Caco-2 (cell line): Measurements from ENCODE around the gene GPR87. TPM values are rescaled to one million over a fixed set of nuclear protein-coding genes. Genes with fewer than 3 reads are reported as not detected.

ENCODE experiments used
- BruUV-seq: library from RNA; stranded (reverse); fragments of 400-500 nt; replicated peaks from 2 replicates; lab custom pipeline; 2021; lab: Mats Ljungman, UMichigan
- CTCF ChIA-PET: fragments of 300-600 bp; sonication (Branson Sonifier 250); formaldehyde crosslinking; loops from one replicate; lab custom pipeline; 2022; ENCODE audit warnings: antibody characterized with exemption; lab: Charles Lee
- POLR2A ChIA-PET: fragments of 300-600 bp; sonication (Branson Sonifier 250); formaldehyde crosslinking; loops from one replicate; lab custom pipeline; 2022; ENCODE audit warnings: antibody characterized with exemption; lab: Charles Lee
- DNase-seq, 2 experiments: peaks; one replicate each; pipeline versions ENCODE4 v3.0.0 to v3.0.0-alpha.2; 2020 to 2022
- H3K27me3 ChIP-seq: replicated peaks from 2 replicates; pipeline ENCODE4 v1.6.0; 2011; ENCODE audit warnings: low read length; ENCODE audit not compliant: control insufficient read depth, insufficient read depth
- H3K36me3 ChIP-seq: 2 replicates; pipeline ENCODE4 v1.5.1; 2011; ENCODE audit warnings: low read length; ENCODE audit not compliant: control insufficient read depth, insufficient read depth
- H3K4me1 ChIP-seq: fragments of 250-450 bp; sonication (Bioruptor Pico); 2 replicates; pipeline ENCODE4 v1.5.1; 2020; ENCODE audit warnings: mild to moderate bottlenecking
- H3K4me3 ChIP-seq: 2 replicates; pipeline ENCODE4 v1.5.1; 2011; ENCODE audit warnings: low read depth, mild to moderate bottlenecking, control low read depth, low read length
- H3K9me3 ChIP-seq: fragments of 250-450 bp; sonication (Bioruptor Pico); 2 replicates; pipeline ENCODE4 v1.5.1; 2020; ENCODE audit warnings: mild to moderate bottlenecking, moderate library complexity
- H3K27ac Mint-ChIP-seq: one replicate; pipeline ENCODE4 v1.8.0; 2022; ENCODE audit warnings: mixed read lengths; ENCODE audit not compliant: unreplicated experiment
- H3K27me3 Mint-ChIP-seq: one replicate; pipeline ENCODE4 v1.8.0; 2022; ENCODE audit warnings: mixed read lengths; ENCODE audit not compliant: insufficient read depth, unreplicated experiment
- H3K36me3 Mint-ChIP-seq: one replicate; pipeline ENCODE4 v1.8.0; 2022; ENCODE audit warnings: mild to moderate bottlenecking, mixed read lengths; ENCODE audit not compliant: insufficient read depth, unreplicated experiment
- H3K4me1 Mint-ChIP-seq: one replicate; pipeline ENCODE4 v1.8.0; 2022; ENCODE audit warnings: low read depth, mixed read lengths; ENCODE audit not compliant: unreplicated experiment
- H3K4me3 Mint-ChIP-seq: one replicate; pipeline ENCODE4 v1.8.0; 2022; ENCODE audit warnings: mild to moderate bottlenecking, moderate library complexity, mixed read lengths; ENCODE audit not compliant: unreplicated experiment
- H3K9me3 Mint-ChIP-seq: one replicate; pipeline ENCODE4 v1.8.0; 2022; ENCODE audit warnings: mixed read lengths; ENCODE audit not compliant: unreplicated experiment
- intact Hi-C: fragments of 100-400 bp; cut with micrococcal nuclease; formaldehyde crosslinking; loops from one replicate; pipeline ENCODE4 v1.10.0; 2022; ENCODE audit not compliant: unreplicated experiment
- total RNA-seq: library from RNA; stranded (reverse); gene quantifications from 2 replicates; pipeline ENCODE4 v1.2.3, GENCODE V29; 2022
- TF ChIP-seq, protein P1 (sequence below), 2 experiments: fragments of 200-600 bp in 1 of 2; IDR thresholded peaks; 1 replicate in 1 of 2; 2 replicates in 1 of 2; pipeline versions ENCODE4 v1.5.1 to v1.8.0; 2011 to 2022; ENCODE audit warnings: antibody characterized with exemption in 1 of 2, control low read depth in 1 of 2, inconsistent platforms in 1 of 2, low read depth in 1 of 2, low read length in 1 of 2, mild to moderate bottlenecking in 1 of 2, moderate library complexity in 1 of 2; ENCODE audit not compliant: insufficient read depth in 1 of 2, severe bottlenecking in 1 of 2, unreplicated experiment in 1 of 2

GPR87 gene
- total RNA-seq, 1 experiment from 2014 or later: 0.18 TPM

DNA sequence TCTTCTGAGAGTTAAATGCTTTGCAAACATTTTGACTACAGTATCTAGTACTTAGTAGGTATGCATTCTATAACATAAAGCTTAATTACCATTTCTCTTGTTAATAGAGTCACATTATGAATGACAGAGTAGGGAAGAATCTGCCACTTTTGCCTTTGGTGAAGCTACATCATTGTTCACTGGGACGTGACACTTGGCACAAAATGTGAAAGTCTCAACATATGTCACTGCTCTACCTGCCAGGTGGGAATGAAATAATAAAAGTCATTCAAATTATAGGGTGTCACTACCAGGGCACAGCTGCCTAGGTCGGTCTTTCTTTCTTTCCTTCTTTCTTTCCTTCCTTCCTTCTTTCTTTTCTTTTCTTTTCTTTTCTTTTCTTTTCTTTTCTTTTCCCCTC, 17.6 kb downstream of the GPR87 start:
- no peak overlapping the region for H3K4me3 Mint-ChIP-seq
- H3K4me1 Mint-ChIP-seq: peaks cover 13% of the 10 kb centered on the region
- no peaks in the 10 kb centered on the region for H3K9me3 Mint-ChIP-seq
- ChIA-PET POLR2A (no interaction called here), CTCF (no interaction called here)
- no TSS peak for BruUV-seq
- TF ChIP-seq, protein P1, sequence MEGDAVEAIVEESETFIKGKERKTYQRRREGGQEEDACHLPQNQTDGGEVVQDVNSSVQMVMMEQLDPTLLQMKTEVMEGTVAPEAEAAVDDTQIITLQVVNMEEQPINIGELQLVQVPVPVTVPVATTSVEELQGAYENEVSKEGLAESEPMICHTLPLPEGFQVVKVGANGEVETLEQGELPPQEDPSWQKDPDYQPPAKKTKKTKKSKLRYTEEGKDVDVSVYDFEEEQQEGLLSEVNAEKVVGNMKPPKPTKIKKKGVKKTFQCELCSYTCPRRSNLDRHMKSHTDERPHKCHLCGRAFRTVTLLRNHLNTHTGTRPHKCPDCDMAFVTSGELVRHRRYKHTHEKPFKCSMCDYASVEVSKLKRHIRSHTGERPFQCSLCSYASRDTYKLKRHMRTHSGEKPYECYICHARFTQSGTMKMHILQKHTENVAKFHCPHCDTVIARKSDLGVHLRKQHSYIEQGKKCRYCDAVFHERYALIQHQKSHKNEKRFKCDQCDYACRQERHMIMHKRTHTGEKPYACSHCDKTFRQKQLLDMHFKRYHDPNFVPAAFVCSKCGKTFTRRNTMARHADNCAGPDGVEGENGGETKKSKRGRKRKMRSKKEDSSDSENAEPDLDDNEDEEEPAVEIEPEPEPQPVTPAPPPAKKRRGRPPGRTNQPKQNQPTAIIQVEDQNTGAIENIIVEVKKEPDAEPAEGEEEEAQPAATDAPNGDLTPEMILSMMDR (IDR thresholded peaks at IDR 0.05; ENCODE audit: insufficient read depth in 1 of 2, low read depth in 1 of 2, low read length in 1 of 2, severe bottlenecking in 1 of 2, unreplicated experiment in 1 of 2): no peak
- H3K36me3 Mint-ChIP-seq: peaks cover 6% of the 10 kb centered on the region
- no peak overlapping the region for H3K4me3 ChIP-seq
- intact Hi-C loops: no loop called here
- no peak for DNase-seq
- H3K27ac Mint-ChIP-seq: no peak overlapping the region
- H3K27me3 ChIP-seq: no peaks in the 10 kb centered on the region
- H3K36me3 ChIP-seq: no peaks in the 10 kb centered on the region
- H3K4me1 ChIP-seq: no peaks in the 10 kb centered on the region
- H3K9me3 ChIP-seq: no peaks in the 10 kb centered on the region
- H3K27me3 Mint-ChIP-seq: no peaks in the 10 kb centered on the region

DNA sequence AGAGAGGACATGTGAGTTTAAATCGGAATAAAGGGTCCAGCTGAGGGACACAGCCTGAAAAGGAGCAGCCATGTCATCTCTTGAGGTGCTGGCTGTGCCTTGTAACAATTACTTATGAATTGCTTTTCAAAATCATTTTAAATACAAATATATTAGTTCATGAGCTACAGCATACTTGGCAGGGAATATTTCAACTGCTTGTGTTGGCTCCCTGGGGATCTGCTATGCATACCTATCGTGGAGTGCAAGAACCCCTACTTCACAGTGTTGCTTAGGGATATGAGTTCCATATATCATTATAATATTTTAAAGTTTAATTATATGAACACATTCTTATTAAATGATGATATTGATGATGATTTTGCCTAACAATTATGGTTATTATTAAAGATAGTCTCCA, 19.2 kb downstream of the GPR87 start:
- Mint-ChIP-seq H3K27me3 (no peaks in the 10 kb centered on the region), H3K4me1 (no peaks in the 10 kb centered on the region), H3K36me3 (no peaks in the 10 kb centered on the region), H3K4me3 (no peak overlapping the region), H3K9me3 (no peaks in the 10 kb centered on the region), H3K27ac (no peak overlapping the region)
- CTCF ChIA-PET: no interaction called here
- H3K4me1 ChIP-seq: peaks cover 5% of the 10 kb centered on the region; the same call in 1 of the 2 replicates
- no peak overlapping the region for H3K4me3 ChIP-seq
- DNase-seq: no peak
- POLR2A ChIA-PET: no interaction called here
- TF ChIP-seq, protein P1 (IDR thresholded peaks at IDR 0.05; ENCODE audit: insufficient read depth in 1 of 2, low read depth in 1 of 2, low read length in 1 of 2, severe bottlenecking in 1 of 2, unreplicated experiment in 1 of 2): no peak
- intact Hi-C loops: no loop called here
- no TSS peak for BruUV-seq
- H3K36me3 ChIP-seq: no peaks in the 10 kb centered on the region
- H3K9me3 ChIP-seq: no peaks in the 10 kb centered on the region
- no peaks in the 10 kb centered on the region for H3K27me3 ChIP-seq

DNA sequence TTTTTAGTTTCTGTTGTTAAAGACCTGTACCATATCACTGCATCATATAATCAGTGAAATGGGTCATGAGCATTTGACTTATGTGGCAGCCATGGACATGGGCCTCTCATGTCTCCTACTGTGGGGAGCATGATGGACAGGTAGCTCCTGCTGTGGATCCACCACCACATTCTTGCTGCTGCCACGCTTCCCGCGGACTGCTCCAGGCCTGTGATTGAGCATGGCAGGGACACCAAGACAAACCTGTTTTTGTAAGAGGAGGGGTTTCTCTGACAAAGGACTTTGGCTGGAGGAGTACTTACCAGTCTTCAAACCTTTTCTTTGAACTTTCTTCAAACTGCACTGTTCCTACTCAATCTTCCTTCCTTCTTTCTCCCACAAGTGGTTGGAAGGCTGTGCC, 20.4 kb downstream of the GPR87 start:
- H3K4me1 ChIP-seq: peaks cover 5% of the 10 kb centered on the region; the same call in 1 of the 2 replicates
- H3K9me3 ChIP-seq: no peaks in the 10 kb centered on the region
- Mint-ChIP-seq H3K36me3 (no peaks in the 10 kb centered on the region), H3K9me3 (no peaks in the 10 kb centered on the region), H3K27me3 (no peaks in the 10 kb centered on the region), H3K27ac (peak overlapping the region; percentile 40), H3K4me3 (no peak overlapping the region), H3K4me1 (no peaks in the 10 kb centered on the region)
- no peak overlapping the region for H3K4me3 ChIP-seq
- peak in 1 of 2 experiments; percentile 16 for DNase-seq
- TF ChIP-seq, protein P1 (IDR thresholded peaks at IDR 0.05; ENCODE audit: insufficient read depth in 1 of 2, low read depth in 1 of 2, low read length in 1 of 2, severe bottlenecking in 1 of 2, unreplicated experiment in 1 of 2): no peak
- no peaks in the 10 kb centered on the region for H3K27me3 ChIP-seq
- ChIA-PET CTCF (interaction anchor here (0.6 kb wide), 1 partner anchor 404 kb away, joined by 3 read pairs; no protein-coding TSS in a partner anchor), POLR2A (no interaction called here)
- intact Hi-C loops: no loop called here
- H3K36me3 ChIP-seq: no peaks in the 10 kb centered on the region
- no TSS peak for BruUV-seq
